Raji (cell line): Measurements from ENCODE around the gene WDFY2.

Source experiments
- POLR2A ChIP-seq: IDR thresholded peaks from 2 replicates; pipeline ENCODE4 v1.6.1; 2011; ENCODE audit warnings: low read depth, low read length, control low read depth; ENCODE audit not compliant: insufficient read depth

WDFY2 gene

DNA sequence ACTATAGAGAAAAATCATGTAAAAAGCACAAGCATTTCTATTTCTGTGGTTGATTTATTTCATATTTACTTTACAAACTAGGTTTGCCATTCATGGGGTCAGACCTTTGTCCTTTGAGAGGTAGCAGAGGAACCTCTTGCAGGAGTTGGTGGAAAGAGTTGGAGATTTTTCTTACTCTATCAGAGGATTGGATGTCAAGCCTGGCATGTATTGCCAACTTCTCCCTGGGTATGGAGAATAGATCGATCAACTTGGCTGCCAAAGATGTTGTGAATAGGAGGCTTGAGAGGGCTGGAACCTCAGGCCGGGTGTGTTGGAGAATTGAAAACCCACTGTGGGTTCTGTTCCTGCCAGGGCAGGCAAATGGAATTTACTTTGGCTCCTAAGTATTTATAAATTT, 81.2 kb downstream of the WDFY2 start:
- TF ChIP-seq POLR2A: no peak

DNA sequence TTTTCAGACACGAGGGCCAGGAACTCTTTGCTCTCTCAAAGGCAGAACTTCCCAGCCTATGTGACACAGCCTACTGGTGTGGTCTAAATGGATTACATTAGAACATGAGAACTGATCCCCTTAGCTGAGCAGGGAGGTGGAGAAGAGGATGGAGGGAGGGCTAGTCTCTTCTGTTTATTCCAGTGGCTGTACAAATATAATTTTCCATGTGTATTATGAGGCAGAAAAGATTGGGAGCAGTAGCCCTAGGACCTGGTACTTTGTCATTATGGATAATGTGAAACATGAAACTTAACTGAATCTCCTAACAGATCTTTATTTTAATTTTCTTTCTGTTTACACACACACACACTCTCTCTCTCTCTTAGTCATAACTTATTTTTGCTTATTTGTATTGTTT, 82.1 kb downstream of the WDFY2 start:
- no peak for TF ChIP-seq POLR2A

DNA sequence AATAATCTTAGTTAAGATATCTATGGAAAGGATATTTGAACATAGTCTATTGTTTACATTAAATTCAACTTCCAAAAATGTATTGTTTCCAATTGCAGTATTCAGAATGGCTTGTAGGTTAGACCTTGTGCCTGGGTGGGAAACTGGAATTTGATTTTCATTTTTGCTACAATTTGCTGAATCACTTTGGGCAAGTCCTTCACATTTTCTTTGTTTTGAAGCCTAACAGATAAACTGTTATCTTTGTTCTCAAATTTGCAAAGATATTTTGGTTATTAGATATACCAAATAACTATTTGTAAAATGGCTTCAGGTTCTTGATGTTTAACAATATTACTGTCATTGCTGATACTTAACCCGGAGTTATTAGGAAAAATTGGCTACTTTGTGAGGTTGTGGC, 82.6 kb downstream of the WDFY2 start:
- no peak for TF ChIP-seq POLR2A

DNA sequence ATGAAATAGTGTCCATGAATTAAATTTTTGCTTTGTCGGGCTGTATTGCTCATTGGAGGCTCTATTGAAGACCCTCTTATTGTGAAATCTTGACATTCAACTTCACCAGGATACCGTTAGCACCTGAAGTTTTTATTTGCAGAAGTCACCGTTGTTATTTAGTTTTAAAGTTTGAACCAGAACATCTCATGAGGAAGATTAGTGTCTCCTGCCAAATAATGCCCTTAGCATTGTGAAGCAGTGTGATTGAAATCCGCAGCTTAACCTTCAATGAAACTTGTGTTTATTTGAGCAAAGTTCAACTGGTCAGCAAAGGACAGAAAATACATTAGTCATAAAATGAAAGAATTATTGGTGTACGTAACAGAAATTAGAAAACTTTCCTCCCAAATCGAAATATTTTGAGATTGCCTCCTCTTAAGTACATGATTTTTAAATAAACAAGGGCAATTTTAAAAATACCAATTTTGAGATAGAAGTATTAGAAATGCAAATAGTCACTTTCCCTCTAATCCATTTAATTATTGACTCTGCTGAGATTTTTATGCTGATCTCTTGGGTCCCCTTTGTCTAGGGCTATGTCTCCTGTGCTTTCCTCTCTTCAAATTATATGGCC, 84.4 kb downstream of the WDFY2 start:
- TF ChIP-seq POLR2A: no peak

DNA sequence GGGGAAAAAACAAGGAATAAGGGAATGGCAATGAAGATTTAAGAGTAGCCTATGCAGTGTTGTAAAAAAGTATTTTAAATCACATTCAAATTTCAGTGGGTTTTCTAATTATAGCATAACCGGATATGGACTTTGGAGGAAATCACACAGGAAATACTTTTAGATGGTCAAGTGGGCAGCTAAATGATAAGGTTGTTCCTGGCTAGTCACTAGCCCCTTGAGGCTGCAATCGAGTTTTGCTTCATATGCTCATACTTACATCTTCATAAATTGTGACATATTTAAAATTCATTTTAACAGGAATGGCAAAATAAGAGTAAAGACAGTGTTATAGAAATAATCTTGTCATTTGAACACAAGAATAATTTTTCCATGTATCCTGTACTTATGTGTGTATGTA, 88.9 kb downstream of the WDFY2 start:
- no peak for TF ChIP-seq POLR2A

DNA sequence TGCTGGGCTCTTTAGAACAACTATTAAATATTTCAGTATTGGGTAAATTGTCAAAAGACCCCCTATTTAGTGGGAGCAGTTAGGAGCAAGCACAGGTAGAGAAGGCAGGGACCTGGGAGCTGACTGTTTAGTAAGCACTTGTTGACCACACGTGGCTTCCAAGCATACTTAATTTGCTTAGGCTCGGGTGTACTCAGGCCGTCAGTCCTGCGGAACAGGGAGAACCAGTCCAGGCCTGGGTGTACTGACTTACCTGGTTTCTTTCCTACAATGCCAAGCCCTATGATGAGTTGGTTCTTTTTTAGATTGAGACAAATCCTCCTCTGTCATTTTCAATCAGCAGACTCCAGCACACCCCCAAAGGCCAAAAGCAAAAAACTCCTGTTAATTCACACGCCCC, 90.0 kb downstream of the WDFY2 start:
- TF ChIP-seq POLR2A: no peak

DNA sequence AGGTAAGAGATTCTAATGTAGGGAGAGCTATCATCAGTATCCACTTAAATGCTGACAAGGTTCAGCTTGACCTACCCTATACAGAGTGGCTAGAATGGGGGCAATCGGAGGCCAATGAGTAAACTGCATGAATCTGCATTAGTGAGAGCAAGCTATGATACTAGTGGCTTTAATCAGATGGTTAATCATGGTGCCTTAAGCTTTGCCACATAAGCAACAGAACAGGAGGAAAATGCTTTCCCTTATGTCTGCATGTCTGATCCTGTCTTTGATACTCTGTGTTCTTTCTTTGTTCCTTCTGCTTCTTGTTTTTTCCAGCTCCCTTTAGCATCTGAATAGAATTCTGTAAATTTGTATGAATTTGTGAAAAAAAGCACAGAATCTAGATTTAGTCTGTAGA, 91.1 kb downstream of the WDFY2 start:
- no peak for TF ChIP-seq POLR2A

DNA sequence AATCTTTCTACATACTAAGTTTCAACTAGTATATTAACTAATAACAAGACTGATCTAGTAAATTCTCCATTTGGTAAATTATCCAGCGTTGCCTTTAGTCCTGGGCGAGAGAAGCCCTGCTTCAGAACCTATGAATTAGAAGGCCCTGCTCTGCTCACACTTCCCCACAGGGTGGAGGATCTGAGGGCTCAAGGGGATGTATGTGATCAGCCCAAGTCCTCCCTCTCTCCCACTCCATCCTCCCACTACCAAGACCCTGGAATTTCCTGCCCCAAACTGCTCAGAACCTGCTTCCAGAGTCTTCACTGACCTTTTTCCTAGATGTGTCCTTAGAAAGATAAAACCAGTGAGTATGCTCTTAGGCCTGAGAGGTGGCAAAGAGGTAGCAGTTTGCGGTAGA, 91.6 kb downstream of the WDFY2 start:
- TF ChIP-seq POLR2A: no peak

DNA sequence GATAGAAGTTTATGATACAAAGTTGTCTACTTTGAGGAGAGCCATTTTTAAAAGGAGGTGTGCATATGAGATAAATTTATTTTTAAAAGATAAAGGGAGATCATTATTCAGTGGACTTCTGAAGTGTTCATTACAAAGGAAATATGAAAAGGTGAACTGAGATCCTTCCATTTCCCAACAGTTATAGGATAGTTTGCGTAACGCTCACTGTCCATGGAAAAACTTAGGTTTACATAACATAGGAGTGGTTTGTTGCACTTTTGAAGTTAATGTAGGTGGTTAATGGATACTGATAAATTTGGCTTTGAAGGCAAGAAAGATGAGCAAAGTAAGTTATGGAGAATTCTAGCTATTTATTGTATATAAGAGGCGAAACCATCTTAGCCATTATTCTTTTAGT, 92.5 kb downstream of the WDFY2 start:
- no peak for TF ChIP-seq POLR2A

DNA sequence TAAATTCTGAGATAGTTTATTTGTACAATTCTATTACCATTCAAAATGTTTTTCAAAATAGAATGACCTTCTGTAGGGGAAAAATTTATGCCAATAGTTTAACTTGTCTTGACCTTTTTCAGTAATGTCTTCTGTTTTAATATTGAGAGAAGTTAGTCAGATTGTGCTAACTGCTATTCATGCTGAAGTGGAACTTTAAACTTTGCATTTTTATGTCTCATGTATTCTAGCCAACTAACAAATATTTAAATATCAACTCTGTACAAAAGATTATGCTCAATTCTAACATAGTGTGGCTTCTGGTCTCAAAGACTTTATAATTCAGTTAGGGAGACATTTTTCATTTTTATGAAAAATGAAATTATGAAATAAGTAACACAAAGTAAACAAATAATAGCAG, 94.2 kb downstream of the WDFY2 start:
- no peak for TF ChIP-seq POLR2A

DNA sequence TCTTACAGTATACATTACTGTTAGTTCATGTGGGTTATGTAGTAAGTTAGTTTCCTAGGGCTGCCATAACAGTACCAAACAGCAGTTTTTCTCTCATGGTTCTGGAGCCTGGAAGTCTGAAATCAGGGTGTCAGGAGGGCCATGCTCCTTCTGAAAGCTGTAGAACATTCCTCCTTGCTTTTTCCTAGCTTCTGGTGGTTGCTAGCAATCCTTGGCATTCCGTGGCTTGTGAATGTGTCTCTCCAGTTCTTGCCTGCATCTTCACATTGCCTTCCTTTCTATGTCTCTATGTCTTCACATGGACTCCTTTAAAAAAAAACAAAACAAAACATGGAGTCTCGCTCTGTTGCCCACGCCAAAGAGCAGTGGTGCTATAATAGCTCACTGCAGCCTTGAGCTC, 95.4 kb downstream of the WDFY2 start:
- no peak for TF ChIP-seq POLR2A

DNA sequence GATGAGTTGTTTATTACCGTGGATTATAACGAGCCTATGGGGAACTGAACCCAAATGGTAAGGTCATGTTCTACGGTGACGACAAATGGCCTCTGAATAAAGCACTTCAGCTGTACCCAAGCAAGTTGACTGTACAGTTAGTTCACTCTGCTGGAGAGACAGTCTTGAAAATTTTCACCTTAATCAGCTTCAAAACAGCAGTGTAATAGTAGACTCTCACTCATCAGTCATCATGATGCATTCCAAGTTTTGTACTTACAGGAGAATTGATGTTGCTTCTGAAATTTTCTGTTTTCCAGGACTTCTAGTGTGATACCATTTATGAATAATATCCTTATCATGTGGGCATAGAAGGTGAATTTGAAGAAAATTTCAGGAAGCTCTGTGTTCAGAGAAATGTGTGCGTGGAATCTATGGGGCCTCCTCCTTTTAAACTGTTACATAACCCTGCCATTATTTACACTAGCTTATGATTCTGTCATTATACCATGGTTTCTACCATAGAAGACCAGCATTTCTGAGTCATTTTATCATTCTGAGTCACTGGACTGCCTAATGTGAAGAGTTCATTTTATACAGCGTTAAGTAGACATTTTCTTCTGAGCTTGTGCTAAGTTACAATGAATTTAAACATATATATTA, 96.9 kb downstream of the WDFY2 start:
- TF ChIP-seq POLR2A: no peak

DNA sequence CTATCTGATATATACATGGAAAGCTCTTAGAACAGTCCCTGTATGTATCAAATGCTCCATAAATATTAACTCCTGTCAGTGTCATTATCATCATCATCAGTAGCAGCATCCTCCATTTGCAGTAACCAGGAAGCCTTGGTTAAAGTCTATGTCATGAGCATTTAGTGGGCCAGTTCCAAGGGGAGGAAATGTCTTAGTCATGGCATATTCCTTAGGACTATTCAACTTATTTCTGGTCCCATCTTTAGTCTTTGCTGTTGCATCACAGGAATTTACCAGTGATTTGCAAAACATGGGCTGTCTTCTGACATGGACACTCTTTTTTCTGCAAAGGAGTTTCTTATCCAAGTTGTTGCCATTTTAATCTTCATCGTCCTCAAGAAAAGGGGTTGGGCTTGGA, 98.4 kb downstream of the WDFY2 start:
- no peak for TF ChIP-seq POLR2A

DNA sequence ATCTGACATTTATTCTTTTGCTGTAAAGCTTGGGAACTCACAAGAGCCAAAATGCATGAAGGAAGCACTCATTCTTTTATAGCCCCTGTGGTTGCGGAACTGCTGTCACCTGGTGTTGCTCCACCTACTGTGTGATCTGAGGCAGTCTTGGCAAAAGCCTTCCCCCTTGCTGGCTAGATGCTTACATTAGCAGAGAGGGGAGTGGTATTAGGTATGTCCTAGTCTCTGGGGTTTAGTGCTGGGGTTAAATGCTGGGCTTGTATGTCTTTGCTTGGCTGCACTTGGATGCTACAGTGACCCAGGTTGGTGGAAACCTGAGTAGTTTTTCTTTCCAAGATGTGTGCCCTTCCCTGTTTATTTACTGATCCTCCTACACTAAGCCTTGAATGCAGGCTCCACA, 99.3 kb downstream of the WDFY2 start:
- no peak for TF ChIP-seq POLR2A

DNA sequence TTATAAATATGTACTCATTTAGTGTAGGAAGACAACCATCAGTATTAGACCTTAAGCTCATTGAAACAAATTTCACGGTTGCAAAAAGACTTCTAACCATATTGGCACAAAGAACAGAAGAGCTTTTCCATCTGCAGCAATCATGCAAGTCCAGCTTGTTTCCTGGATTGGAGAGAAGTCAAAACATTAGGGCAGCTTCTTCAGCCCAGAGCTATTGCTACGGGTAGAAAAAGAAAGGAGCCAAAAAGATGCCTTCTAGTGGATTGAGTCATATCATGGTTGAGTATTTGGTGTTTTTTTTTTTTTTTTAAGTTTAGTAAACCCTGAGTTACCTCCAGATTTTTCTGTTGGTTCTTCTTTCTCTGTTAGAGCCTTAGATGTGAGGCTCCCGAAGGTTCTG, 99.8 kb downstream of the WDFY2 start:
- no peak for TF ChIP-seq POLR2A

DNA sequence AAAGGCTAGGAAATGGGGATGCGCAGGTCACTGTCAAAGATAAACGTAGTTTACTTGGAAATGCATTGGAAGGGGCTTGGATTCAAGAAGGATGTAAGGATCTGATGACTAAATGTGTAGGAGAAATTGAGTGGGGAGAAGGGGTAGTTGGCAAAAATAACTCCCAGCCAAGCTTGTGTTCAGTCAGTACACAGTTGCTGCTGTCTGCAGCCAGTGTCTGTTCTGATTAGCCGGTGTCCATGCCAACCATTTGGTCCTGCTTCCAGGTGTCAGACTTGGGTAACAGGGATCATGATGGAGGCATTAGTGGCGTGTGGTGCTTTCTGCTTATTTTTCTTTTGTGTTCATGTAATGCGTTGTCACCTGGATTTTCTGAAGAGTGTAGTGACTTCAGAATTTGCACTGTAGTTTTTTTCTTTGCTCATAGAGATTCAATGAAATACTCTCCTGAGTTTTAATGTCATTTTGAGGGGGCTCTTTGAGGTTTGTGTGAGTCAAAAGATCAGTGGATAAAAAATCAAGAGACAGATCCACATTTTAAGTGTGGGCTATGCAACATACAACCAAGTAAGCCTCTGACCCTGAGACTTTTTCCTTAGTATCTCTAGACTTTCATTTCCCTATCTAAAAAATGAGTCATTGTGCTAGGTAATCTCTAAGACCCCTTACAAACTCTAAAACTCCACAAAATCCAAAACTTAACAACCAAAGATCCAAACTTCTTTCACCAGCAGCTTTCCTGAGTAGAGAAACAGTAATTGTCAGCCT, 103.9 kb downstream of the WDFY2 start:
- TF ChIP-seq POLR2A: no peak
